Measurements from ENCODE around the gene VSIG4.

- TF ChIP-seq POLR2A (IDR thresholded peaks at IDR 0.05; ENCODE audit: low read depth, low read length) (no peak), TAF1 (IDR thresholded peaks at IDR 0.05; ENCODE audit: borderline replicate concordance, low read depth, low read length) (no peak), POLR2AphosphoS5 (IDR thresholded peaks at IDR 0.05; ENCODE audit: low read depth, low read length) (no peak)
Observed at GRCh38 chrX:66028936-66029335, 10.9 kb downstream of the VSIG4 start.

Measured in GM12892 (cell line).